Liver (tissue), 9 donors: ENCODE data around the gene EPHB2. TPM values are rescaled to one million over a fixed set of nuclear protein-coding genes. Genes with fewer than 3 reads are reported as not detected.

ENCODE experiments used
- DNase-seq: peaks from one replicate; pipeline ENCODE4 v3.0.0-alpha.2; 2017; ENCODE audit warnings: low spot score
- H3K27ac ChIP-seq, 2 donors: one replicate each; pipeline ENCODE4 v1.7.0; 2013; ENCODE audit warnings: inconsistent platforms in 2 of 2, low read length in 2 of 2, control low read depth in 1 of 2, low read depth in 1 of 2, mild to moderate bottlenecking in 1 of 2
- H3K27me3 ChIP-seq, 4 donors: one replicate each; pipeline versions ENCODE4 v1.6.1 to v1.7.0; 2013; ENCODE audit warnings: low read length in 3 of 4, inconsistent platforms in 1 of 4, mild to moderate bottlenecking in 1 of 4, moderate library complexity in 1 of 4; ENCODE audit not compliant: control insufficient read depth in 4 of 4, insufficient read depth in 4 of 4
- H3K36me3 ChIP-seq, 4 donors: one replicate each; pipeline versions ENCODE4 v1.6.1 to v1.7.0; 2013; ENCODE audit warnings: low read length in 3 of 4, mild to moderate bottlenecking in 3 of 4, low read depth in 1 of 4, moderate library complexity in 1 of 4; ENCODE audit not compliant: control insufficient read depth in 4 of 4, insufficient read depth in 3 of 4
- H3K4me1 ChIP-seq, 4 donors: one replicate each; pipeline versions ENCODE4 v1.6.1 to v1.7.0; 2013; ENCODE audit warnings: low read length in 3 of 4, mild to moderate bottlenecking in 3 of 4, moderate library complexity in 1 of 4; ENCODE audit not compliant: control insufficient read depth in 4 of 4, insufficient read depth in 4 of 4
- H3K4me3 ChIP-seq, 3 donors: one replicate each; pipeline versions ENCODE4 v1.6.1 to v1.7.0; 2013; ENCODE audit warnings: low read length in 3 of 3, control low read depth in 1 of 3, low read depth in 1 of 3, mild to moderate bottlenecking in 1 of 3
- H3K9ac ChIP-seq, 2 donors: one replicate each; pipeline ENCODE4 v1.7.0; 2013; ENCODE audit warnings: low read length in 2 of 2, mild to moderate bottlenecking in 2 of 2, moderate library complexity in 2 of 2, control low read depth in 1 of 2, low read depth in 1 of 2
- H3K9me3 ChIP-seq, 4 donors: one replicate each; pipeline versions ENCODE4 v1.6.1 to v1.7.0; 2013; ENCODE audit warnings: low read length in 3 of 4; ENCODE audit not compliant: control insufficient read depth in 4 of 4
- EGR1 ChIP-seq, 2 donors: IDR thresholded peaks; 2 replicates each; pipeline ENCODE4 v1.6.1; 2016 to 2018; ENCODE audit warnings: antibody characterized with exemption in 2 of 2, low read depth in 2 of 2
- FOXA1 ChIP-seq: IDR thresholded peaks from 2 replicates; pipeline ENCODE4 v1.6.1; 2016; ENCODE audit warnings: antibody characterized with exemption
- FOXA2 ChIP-seq: IDR thresholded peaks from 2 replicates; pipeline ENCODE4 v1.6.1; 2016; ENCODE audit warnings: antibody characterized with exemption
- GABPA ChIP-seq, 2 donors: IDR thresholded peaks in 1 of 2; conservative IDR thresholded peaks in 1 of 2; 2 replicates each; pipeline ENCODE4 v1.6.1; 2016; ENCODE audit warnings: antibody characterized with exemption in 2 of 2, mild to moderate bottlenecking in 1 of 2, moderate library complexity in 1 of 2
- HNF4A ChIP-seq, 2 donors: conservative IDR thresholded peaks; 2 replicates each; pipeline ENCODE4 v1.6.1; 2016; ENCODE audit warnings: antibody characterized with exemption in 2 of 2, mild to moderate bottlenecking in 2 of 2
- HNF4G ChIP-seq: IDR thresholded peaks from 2 replicates; pipeline ENCODE4 v1.6.1; 2016; ENCODE audit warnings: antibody characterized with exemption
- JUND ChIP-seq, 2 donors: IDR thresholded peaks; 2 replicates each; pipeline ENCODE4 v1.6.1; 2016; ENCODE audit warnings: antibody characterized with exemption in 2 of 2
- NR2F2 ChIP-seq: IDR thresholded peaks from 2 replicates; pipeline ENCODE4 v1.6.1; 2016; ENCODE audit warnings: antibody characterized with exemption
- RAD21 ChIP-seq, 2 donors: IDR thresholded peaks; 2 replicates each; pipeline ENCODE4 v1.6.1; 2016; ENCODE audit warnings: antibody characterized with exemption in 2 of 2, mild to moderate bottlenecking in 2 of 2
- RXRA ChIP-seq, 2 donors: IDR thresholded peaks; 2 replicates each; pipeline ENCODE4 v1.6.1; 2017 to 2018; ENCODE audit warnings: antibody characterized with exemption in 2 of 2, mild to moderate bottlenecking in 1 of 2
- SP1 ChIP-seq: IDR thresholded peaks from 2 replicates; pipeline ENCODE4 v1.6.1; 2018; ENCODE audit warnings: antibody characterized with exemption, mild to moderate bottlenecking
- TAF1 ChIP-seq: conservative IDR thresholded peaks from 2 replicates; pipeline ENCODE4 v1.6.1; 2016; ENCODE audit warnings: antibody characterized with exemption, mild to moderate bottlenecking
- YY1 ChIP-seq: IDR thresholded peaks from 2 replicates; pipeline ENCODE4 v1.6.1; 2016; ENCODE audit warnings: antibody characterized with exemption, mild to moderate bottlenecking
- WGBS: extraction: QIAGEN DNeasy Blood & Tissue Kit; methylation state at CpG from one replicate; pipeline ENCODE4 v1.1.7; 2013; 5-methylcytosine and 5-hydroxymethylcytosine counted together
- polyA plus RNA-seq, 2 donors: library from polyadenylated mRNA; stranded (reverse) in 1 of 2; unstranded in 1 of 2; fragments of 200-250 nt in 1 of 2; fragments of >200 nt in 1 of 2; fragmentation: Nextera tagmentation in 1 of 2; extraction: Ambion mirVana in 1 of 2; gene quantifications; one replicate each; pipeline versions ENCODE4 v1.2.1 to v1.2.3, GENCODE V29; 2013 to 2015
- total RNA-seq, 2 donors: library from RNA; depleted of rRNA; stranded (reverse); fragments of >200 nt; gene quantifications; one replicate each; pipeline ENCODE4 v1.2.3, GENCODE V29; 2014
- TF ChIP-seq, protein P1 (sequence below): fragments of 150-350 bp; IDR thresholded peaks from 2 replicates; pipeline ENCODE4 v1.5.1; 2017; ENCODE audit warnings: improper control_type of control experiment, low read depth, low read length; ENCODE audit not compliant: missing input control
- TF ChIP-seq, protein P2 (sequence below): IDR thresholded peaks from 2 replicates; pipeline ENCODE4 v1.6.1; 2016; ENCODE audit warnings: antibody characterized with exemption
- TF ChIP-seq, protein P3 (sequence below): IDR thresholded peaks from 2 replicates; pipeline ENCODE4 v1.6.1; 2016; ENCODE audit warnings: antibody characterized with exemption
- TF ChIP-seq, protein P4 (sequence below): IDR thresholded peaks from 2 replicates; pipeline ENCODE4 v1.6.1; 2016; ENCODE audit warnings: antibody characterized with exemption
- TF ChIP-seq, protein P5 (sequence below): IDR thresholded peaks from 2 replicates; pipeline ENCODE4 v1.6.1; 2016; ENCODE audit warnings: antibody characterized with exemption, mild to moderate bottlenecking
- donor health status: healthy.
- donor health status: healthy.
- donor health status: healthy.
- donor health status: healthy.
- donor health status: healthy.

Gene EPHB2
- total and polyA plus RNA-seq, 4 donors: 0.07 to 1.0 (median 0.38) TPM

GRCh38 chr1:22918644-22919043, 208.0 kb downstream of the EPHB2 start:
- no peak for DNase-seq
- no peaks in the 10 kb centered on the region for H3K27me3 ChIP-seq
- H3K27ac ChIP-seq: no peak overlapping the region
- WGBS: 80% methylated on average over 4 of the region's 4 CpGs
- H3K4me1 ChIP-seq: no peaks in the 10 kb centered on the region
- H3K9ac ChIP-seq: no peak overlapping the region
- H3K4me3 ChIP-seq: no peak overlapping the region
- no peaks in the 10 kb centered on the region for H3K36me3 ChIP-seq
- H3K9me3 ChIP-seq: no peaks in the 10 kb centered on the region
- TF ChIP-seq HNF4A (conservative IDR thresholded peaks at IDR 0.05) (no peak), HNF4G (no peak), SP1 (no peak), NR2F2 (no peak), JUND (IDR thresholded peaks at IDR 0.05) (no peak), EGR1 (IDR thresholded peaks at IDR 0.05; ENCODE audit: low read depth in 2 of 2) (no peak), RXRA (IDR thresholded peaks at IDR 0.05) (no peak), RAD21 (IDR thresholded peaks at IDR 0.05) (no peak), FOXA2 (no peak), GABPA (IDR thresholded peaks at IDR 0.05 in 1 of 2, conservative IDR thresholded peaks at IDR 0.05 in 1 of 2) (no peak), TAF1 (no peak), FOXA1 (no peak), YY1 (no peak)
- TF ChIP-seq, protein P1, sequence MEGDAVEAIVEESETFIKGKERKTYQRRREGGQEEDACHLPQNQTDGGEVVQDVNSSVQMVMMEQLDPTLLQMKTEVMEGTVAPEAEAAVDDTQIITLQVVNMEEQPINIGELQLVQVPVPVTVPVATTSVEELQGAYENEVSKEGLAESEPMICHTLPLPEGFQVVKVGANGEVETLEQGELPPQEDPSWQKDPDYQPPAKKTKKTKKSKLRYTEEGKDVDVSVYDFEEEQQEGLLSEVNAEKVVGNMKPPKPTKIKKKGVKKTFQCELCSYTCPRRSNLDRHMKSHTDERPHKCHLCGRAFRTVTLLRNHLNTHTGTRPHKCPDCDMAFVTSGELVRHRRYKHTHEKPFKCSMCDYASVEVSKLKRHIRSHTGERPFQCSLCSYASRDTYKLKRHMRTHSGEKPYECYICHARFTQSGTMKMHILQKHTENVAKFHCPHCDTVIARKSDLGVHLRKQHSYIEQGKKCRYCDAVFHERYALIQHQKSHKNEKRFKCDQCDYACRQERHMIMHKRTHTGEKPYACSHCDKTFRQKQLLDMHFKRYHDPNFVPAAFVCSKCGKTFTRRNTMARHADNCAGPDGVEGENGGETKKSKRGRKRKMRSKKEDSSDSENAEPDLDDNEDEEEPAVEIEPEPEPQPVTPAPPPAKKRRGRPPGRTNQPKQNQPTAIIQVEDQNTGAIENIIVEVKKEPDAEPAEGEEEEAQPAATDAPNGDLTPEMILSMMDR: no peak
- TF ChIP-seq, protein P2, sequence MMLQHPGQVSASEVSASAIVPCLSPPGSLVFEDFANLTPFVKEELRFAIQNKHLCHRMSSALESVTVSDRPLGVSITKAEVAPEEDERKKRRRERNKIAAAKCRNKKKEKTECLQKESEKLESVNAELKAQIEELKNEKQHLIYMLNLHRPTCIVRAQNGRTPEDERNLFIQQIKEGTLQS: no peak
- TF ChIP-seq, protein P3, sequence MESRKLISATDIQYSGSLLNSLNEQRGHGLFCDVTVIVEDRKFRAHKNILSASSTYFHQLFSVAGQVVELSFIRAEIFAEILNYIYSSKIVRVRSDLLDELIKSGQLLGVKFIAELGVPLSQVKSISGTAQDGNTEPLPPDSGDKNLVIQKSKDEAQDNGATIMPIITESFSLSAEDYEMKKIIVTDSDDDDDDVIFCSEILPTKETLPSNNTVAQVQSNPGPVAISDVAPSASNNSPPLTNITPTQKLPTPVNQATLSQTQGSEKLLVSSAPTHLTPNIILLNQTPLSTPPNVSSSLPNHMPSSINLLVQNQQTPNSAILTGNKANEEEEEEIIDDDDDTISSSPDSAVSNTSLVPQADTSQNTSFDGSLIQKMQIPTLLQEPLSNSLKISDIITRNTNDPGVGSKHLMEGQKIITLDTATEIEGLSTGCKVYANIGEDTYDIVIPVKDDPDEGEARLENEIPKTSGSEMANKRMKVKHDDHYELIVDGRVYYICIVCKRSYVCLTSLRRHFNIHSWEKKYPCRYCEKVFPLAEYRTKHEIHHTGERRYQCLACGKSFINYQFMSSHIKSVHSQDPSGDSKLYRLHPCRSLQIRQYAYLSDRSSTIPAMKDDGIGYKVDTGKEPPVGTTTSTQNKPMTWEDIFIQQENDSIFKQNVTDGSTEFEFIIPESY: no peak
- TF ChIP-seq, protein P4, sequence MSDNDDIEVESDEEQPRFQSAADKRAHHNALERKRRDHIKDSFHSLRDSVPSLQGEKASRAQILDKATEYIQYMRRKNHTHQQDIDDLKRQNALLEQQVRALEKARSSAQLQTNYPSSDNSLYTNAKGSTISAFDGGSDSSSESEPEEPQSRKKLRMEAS: no peak
- TF ChIP-seq, protein P5, sequence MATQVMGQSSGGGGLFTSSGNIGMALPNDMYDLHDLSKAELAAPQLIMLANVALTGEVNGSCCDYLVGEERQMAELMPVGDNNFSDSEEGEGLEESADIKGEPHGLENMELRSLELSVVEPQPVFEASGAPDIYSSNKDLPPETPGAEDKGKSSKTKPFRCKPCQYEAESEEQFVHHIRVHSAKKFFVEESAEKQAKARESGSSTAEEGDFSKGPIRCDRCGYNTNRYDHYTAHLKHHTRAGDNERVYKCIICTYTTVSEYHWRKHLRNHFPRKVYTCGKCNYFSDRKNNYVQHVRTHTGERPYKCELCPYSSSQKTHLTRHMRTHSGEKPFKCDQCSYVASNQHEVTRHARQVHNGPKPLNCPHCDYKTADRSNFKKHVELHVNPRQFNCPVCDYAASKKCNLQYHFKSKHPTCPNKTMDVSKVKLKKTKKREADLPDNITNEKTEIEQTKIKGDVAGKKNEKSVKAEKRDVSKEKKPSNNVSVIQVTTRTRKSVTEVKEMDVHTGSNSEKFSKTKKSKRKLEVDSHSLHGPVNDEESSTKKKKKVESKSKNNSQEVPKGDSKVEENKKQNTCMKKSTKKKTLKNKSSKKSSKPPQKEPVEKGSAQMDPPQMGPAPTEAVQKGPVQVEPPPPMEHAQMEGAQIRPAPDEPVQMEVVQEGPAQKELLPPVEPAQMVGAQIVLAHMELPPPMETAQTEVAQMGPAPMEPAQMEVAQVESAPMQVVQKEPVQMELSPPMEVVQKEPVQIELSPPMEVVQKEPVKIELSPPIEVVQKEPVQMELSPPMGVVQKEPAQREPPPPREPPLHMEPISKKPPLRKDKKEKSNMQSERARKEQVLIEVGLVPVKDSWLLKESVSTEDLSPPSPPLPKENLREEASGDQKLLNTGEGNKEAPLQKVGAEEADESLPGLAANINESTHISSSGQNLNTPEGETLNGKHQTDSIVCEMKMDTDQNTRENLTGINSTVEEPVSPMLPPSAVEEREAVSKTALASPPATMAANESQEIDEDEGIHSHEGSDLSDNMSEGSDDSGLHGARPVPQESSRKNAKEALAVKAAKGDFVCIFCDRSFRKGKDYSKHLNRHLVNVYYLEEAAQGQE: no peak
